Neural cell (in vitro differentiated cells): Measurements from ENCODE around the gene CARTPT. TPM values are rescaled to one million over a fixed set of nuclear protein-coding genes. Genes with fewer than 3 reads are reported as not detected.

ENCODE experiments used
- H2AFZ ChIP-seq: fragments of 200-600, 300-800 bp; sonication (generic), shearing (Covaris generic); 2 replicates; pipeline ENCODE4 v1.6.0; 2014; ENCODE audit warnings: low read depth, mild to moderate bottlenecking, antibody characterized with exemption, low read length, moderate library complexity
- H3F3A ChIP-seq: fragments of 200-600 bp; shearing (Covaris generic); 2 replicates; pipeline ENCODE4 v1.6.1; 2016; ENCODE audit warnings: mild to moderate bottlenecking, moderate library complexity, mixed read lengths, antibody characterized with exemption, low read length; ENCODE audit not compliant: insufficient read depth, poor library complexity, severe bottlenecking
- H3K27ac ChIP-seq: fragments of 200-600, 300-800 bp; sonication (generic), shearing (Covaris generic); 2 replicates; pipeline ENCODE4 v1.5.1; 2014; ENCODE audit warnings: mild to moderate bottlenecking, low read length, moderate library complexity
- H3K27me3 ChIP-seq: fragments of 300-800, 200-600 bp; sonication (generic), shearing (Covaris generic); 2 replicates; pipeline ENCODE4 v1.6.0; 2014; ENCODE audit warnings: mild to moderate bottlenecking, low read depth, low read length, moderate library complexity; ENCODE audit not compliant: insufficient read depth
- H3K36me3 ChIP-seq: fragments of 300-800, 200-600 bp; sonication (generic), shearing (Covaris generic); 2 replicates; pipeline ENCODE4 v1.5.1; 2014; ENCODE audit warnings: mild to moderate bottlenecking, antibody characterized with exemption, low read length, moderate library complexity; ENCODE audit not compliant: insufficient read depth
- H3K4me2 ChIP-seq: fragments of 300-800, 200-600 bp; sonication (generic), shearing (Covaris generic); 2 replicates; pipeline ENCODE4 v1.6.0; 2014; ENCODE audit warnings: mild to moderate bottlenecking, low read length
- H3K4me3 ChIP-seq: fragments of 300-800, 200-600 bp; sonication (generic), shearing (Covaris generic); 2 replicates; pipeline ENCODE4 v1.5.1; 2014; ENCODE audit warnings: mild to moderate bottlenecking, low read length, moderate library complexity
- H3K79me2 ChIP-seq: fragments of 200-600 bp; shearing (Covaris generic); replicated peaks from 2 replicates; pipeline ENCODE4 v1.6.0; 2014; ENCODE audit warnings: mild to moderate bottlenecking, low read length, moderate library complexity; ENCODE audit not compliant: insufficient read depth
- H3K9ac ChIP-seq: fragments of 300-800, 200-600 bp; sonication (generic), shearing (Covaris generic); 2 replicates; pipeline ENCODE4 v1.6.1; 2016; ENCODE audit warnings: mild to moderate bottlenecking, low read length, mixed read lengths
- H3K9me2 ChIP-seq: fragments of 200-600 bp; shearing (Covaris generic); 2 replicates; pipeline ENCODE4 v1.6.1; 2016; ENCODE audit warnings: mild to moderate bottlenecking, low read length, mixed read lengths; ENCODE audit not compliant: insufficient read depth
- H3K9me3 ChIP-seq: fragments of 200-600, 300-800 bp; sonication (generic), shearing (Covaris generic); 2 replicates; pipeline ENCODE4 v1.6.1; 2016; ENCODE audit warnings: mild to moderate bottlenecking, mixed run types, low read length, moderate library complexity, mixed read lengths
- H4K20me1 ChIP-seq: fragments of 200-600 bp; shearing (Covaris generic); 2 replicates; pipeline ENCODE4 v1.6.1; 2016; ENCODE audit warnings: mild to moderate bottlenecking, mixed run types; ENCODE audit not compliant: insufficient read depth
- EP300 ChIP-seq: fragments of 450-650 bp; conservative IDR thresholded peaks from 2 replicates; pipeline ENCODE4 v1.6.1; 2014; ENCODE audit warnings: antibody characterized with exemption, mild to moderate bottlenecking, moderate library complexity; ENCODE audit not compliant: poor library complexity, severe bottlenecking
- EZH2 ChIP-seq: fragments of 200-600, 300-800 bp; shearing (Covaris generic), sonication (generic); IDR thresholded peaks from 2 replicates; pipeline ENCODE4 v1.6.1; 2014; ENCODE audit warnings: antibody characterized with exemption, low read length, borderline replicate concordance, mild to moderate bottlenecking; ENCODE audit not compliant: insufficient read depth, poor library complexity, severe bottlenecking
- MXI1 ChIP-seq: fragments of 450-650 bp; conservative IDR thresholded peaks from 2 replicates; pipeline ENCODE4 v1.6.1; 2014; ENCODE audit warnings: antibody characterized with exemption, mild to moderate bottlenecking; ENCODE audit not compliant: poor library complexity, severe bottlenecking
- POLR2AphosphoS5 ChIP-seq: IDR thresholded peaks from 2 replicates; pipeline ENCODE4 v1.6.1; 2012
- RAD21 ChIP-seq: fragments of 450-650 bp; conservative IDR thresholded peaks from 2 replicates; pipeline ENCODE4 v1.6.1; 2014; ENCODE audit warnings: antibody characterized with exemption, mild to moderate bottlenecking, moderate library complexity
- SMC3 ChIP-seq: fragments of 450-650 bp; conservative IDR thresholded peaks from 2 replicates; pipeline ENCODE4 v1.6.1; 2014; ENCODE audit warnings: antibody characterized with exemption, mild to moderate bottlenecking, moderate library complexity; ENCODE audit not compliant: poor library complexity
- TAF1 ChIP-seq: IDR thresholded peaks from 2 replicates; pipeline ENCODE4 v1.6.1; 2012; ENCODE audit warnings: low read depth
- polyA plus RNA-seq: library from polyadenylated mRNA; depleted of rRNA; stranded (reverse); fragments of >200 nt; gene quantifications from 2 replicates; pipeline ENCODE4 v1.2.3, GENCODE V29; 2014
- TF ChIP-seq, protein P1 (sequence below): fragments of 450-650 bp; IDR thresholded peaks from 2 replicates; pipeline ENCODE4 v1.5.1; 2014; ENCODE audit warnings: antibody characterized with exemption, mild to moderate bottlenecking, moderate library complexity; ENCODE audit not compliant: poor library complexity, severe bottlenecking
- TF ChIP-seq, protein P2 (sequence below): IDR thresholded peaks from 2 replicates; pipeline ENCODE4 v1.6.1; 2012; ENCODE audit warnings: borderline replicate concordance

Gene CARTPT
- polyA plus RNA-seq, 1 donor from 2014 or later, result 0.71 TPM

DNA sequence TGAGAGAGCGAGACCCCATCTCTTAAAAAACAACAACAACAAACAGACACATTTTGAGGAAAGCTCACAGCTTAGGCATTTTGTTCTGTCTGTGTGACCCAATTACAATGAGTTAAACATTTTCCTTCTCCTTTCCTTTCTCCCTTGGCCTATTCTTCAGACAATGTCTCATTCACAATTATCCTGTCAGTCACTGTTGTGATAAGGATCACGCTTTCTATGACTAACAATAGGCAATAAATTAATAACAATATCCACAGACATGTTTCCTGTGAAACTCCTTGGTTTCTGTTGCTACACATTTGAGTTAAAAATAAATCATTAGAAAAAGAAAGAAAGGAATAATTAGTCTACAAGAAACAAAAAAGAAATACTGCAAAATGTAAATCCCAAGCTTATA lies 19.8 kb upstream of the CARTPT start:
- Histone ChIP-seq H3K79me2 (no peaks in the 10 kb centered on the region), H3K9ac (no peak overlapping the region), H3K36me3 (no peaks in the 10 kb centered on the region), H4K20me1 (no peaks in the 10 kb centered on the region), H3K9me2 (no peaks in the 10 kb centered on the region), H3K27me3 (no peaks in the 10 kb centered on the region), H3K4me2 (no peak overlapping the region), H3F3A (no peaks in the 10 kb centered on the region), H3K4me3 (no peak overlapping the region), H2AFZ (no peak overlapping the region), H3K27ac (peak overlapping the region; percentile 32), H3K9me3 (no peaks in the 10 kb centered on the region)
- TF ChIP-seq EP300 (peak; percentile 68), TAF1 (no peak)

DNA sequence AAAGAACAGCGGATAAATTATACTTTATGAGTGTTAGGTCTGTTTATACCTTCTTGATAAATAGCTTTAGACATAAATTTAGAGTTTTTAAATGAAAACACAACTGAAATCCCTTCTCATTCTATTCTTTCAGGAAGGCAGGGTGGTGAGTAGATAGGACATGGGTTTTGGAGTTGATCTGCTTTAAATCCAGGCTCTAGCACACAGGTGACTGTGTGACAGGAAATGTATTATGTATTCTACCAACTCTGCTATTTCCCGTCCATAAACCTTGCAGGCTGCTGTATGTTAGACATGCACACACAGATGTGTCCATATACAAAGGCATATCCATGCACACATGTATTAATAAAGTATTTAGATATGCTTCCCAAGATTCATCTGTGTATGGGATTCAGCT lies 19.3 kb upstream of the CARTPT start:
- no peak overlapping the region for H2AFZ ChIP-seq
- no peaks in the 10 kb centered on the region for H3K9me2 ChIP-seq
- no peaks in the 10 kb centered on the region for H3K9me3 ChIP-seq
- peak overlapping the region; percentile 0 for H3K9ac ChIP-seq
- no peaks in the 10 kb centered on the region for H3K27me3 ChIP-seq
- H3F3A ChIP-seq, result no peaks in the 10 kb centered on the region
- H3K36me3 ChIP-seq, result no peaks in the 10 kb centered on the region
- no peak overlapping the region for H3K4me3 ChIP-seq
- H3K79me2 ChIP-seq, result no peaks in the 10 kb centered on the region
- H3K27ac ChIP-seq, result peak overlapping the region; percentile 32
- no peak overlapping the region for H3K4me2 ChIP-seq
- H4K20me1 ChIP-seq, result no peaks in the 10 kb centered on the region
- TF ChIP-seq MXI1 (no peak), POLR2AphosphoS5 (no peak), EP300 (no peak)

DNA sequence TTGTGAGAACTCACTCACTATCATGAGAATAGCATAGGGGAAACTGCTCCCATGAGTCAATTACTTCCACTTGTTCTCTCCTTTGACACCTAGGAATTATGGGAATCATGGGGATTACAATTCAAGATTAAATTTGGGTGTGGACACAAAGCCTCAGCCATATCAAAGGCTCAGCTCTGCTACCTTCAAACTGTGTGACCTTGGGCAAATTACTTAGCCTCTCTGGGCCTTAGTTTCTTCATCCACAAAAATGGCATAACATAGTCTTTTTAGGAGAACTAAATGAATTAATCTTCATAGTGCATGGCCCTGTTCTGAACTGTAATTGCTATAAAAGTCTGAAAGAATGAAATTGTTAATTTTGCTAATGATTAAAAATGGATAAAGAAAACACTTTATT lies 18.3 kb upstream of the CARTPT start:
- Histone ChIP-seq H4K20me1 (no peaks in the 10 kb centered on the region), H3K9me3 (no peaks in the 10 kb centered on the region), H3K4me3 (no peak overlapping the region), H2AFZ (no peak overlapping the region), H3K36me3 (no peaks in the 10 kb centered on the region), H3K27ac (no peak overlapping the region), H3K9ac (no peak overlapping the region), H3K27me3 (no peaks in the 10 kb centered on the region), H3F3A (no peaks in the 10 kb centered on the region), H3K4me2 (no peak overlapping the region), H3K79me2 (no peaks in the 10 kb centered on the region), H3K9me2 (no peaks in the 10 kb centered on the region)
- no peak for TF ChIP-seq SMC3
- no peak for TF ChIP-seq POLR2AphosphoS5
- TF ChIP-seq MXI1, result no peak
- no peak for TF ChIP-seq EP300
- TF ChIP-seq EZH2, result no peak
- TF ChIP-seq, protein P1, sequence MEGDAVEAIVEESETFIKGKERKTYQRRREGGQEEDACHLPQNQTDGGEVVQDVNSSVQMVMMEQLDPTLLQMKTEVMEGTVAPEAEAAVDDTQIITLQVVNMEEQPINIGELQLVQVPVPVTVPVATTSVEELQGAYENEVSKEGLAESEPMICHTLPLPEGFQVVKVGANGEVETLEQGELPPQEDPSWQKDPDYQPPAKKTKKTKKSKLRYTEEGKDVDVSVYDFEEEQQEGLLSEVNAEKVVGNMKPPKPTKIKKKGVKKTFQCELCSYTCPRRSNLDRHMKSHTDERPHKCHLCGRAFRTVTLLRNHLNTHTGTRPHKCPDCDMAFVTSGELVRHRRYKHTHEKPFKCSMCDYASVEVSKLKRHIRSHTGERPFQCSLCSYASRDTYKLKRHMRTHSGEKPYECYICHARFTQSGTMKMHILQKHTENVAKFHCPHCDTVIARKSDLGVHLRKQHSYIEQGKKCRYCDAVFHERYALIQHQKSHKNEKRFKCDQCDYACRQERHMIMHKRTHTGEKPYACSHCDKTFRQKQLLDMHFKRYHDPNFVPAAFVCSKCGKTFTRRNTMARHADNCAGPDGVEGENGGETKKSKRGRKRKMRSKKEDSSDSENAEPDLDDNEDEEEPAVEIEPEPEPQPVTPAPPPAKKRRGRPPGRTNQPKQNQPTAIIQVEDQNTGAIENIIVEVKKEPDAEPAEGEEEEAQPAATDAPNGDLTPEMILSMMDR, result no peak
- TF ChIP-seq, protein P2, sequence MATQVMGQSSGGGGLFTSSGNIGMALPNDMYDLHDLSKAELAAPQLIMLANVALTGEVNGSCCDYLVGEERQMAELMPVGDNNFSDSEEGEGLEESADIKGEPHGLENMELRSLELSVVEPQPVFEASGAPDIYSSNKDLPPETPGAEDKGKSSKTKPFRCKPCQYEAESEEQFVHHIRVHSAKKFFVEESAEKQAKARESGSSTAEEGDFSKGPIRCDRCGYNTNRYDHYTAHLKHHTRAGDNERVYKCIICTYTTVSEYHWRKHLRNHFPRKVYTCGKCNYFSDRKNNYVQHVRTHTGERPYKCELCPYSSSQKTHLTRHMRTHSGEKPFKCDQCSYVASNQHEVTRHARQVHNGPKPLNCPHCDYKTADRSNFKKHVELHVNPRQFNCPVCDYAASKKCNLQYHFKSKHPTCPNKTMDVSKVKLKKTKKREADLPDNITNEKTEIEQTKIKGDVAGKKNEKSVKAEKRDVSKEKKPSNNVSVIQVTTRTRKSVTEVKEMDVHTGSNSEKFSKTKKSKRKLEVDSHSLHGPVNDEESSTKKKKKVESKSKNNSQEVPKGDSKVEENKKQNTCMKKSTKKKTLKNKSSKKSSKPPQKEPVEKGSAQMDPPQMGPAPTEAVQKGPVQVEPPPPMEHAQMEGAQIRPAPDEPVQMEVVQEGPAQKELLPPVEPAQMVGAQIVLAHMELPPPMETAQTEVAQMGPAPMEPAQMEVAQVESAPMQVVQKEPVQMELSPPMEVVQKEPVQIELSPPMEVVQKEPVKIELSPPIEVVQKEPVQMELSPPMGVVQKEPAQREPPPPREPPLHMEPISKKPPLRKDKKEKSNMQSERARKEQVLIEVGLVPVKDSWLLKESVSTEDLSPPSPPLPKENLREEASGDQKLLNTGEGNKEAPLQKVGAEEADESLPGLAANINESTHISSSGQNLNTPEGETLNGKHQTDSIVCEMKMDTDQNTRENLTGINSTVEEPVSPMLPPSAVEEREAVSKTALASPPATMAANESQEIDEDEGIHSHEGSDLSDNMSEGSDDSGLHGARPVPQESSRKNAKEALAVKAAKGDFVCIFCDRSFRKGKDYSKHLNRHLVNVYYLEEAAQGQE, result no peak
- no peak for TF ChIP-seq RAD21
- no peak for TF ChIP-seq TAF1
